Measurements from ENCODE around the gene DCBLD2. TPM values are rescaled to one million over a fixed set of nuclear protein-coding genes. Genes with fewer than 3 reads are reported as not detected.

Gene DCBLD2, protein sequence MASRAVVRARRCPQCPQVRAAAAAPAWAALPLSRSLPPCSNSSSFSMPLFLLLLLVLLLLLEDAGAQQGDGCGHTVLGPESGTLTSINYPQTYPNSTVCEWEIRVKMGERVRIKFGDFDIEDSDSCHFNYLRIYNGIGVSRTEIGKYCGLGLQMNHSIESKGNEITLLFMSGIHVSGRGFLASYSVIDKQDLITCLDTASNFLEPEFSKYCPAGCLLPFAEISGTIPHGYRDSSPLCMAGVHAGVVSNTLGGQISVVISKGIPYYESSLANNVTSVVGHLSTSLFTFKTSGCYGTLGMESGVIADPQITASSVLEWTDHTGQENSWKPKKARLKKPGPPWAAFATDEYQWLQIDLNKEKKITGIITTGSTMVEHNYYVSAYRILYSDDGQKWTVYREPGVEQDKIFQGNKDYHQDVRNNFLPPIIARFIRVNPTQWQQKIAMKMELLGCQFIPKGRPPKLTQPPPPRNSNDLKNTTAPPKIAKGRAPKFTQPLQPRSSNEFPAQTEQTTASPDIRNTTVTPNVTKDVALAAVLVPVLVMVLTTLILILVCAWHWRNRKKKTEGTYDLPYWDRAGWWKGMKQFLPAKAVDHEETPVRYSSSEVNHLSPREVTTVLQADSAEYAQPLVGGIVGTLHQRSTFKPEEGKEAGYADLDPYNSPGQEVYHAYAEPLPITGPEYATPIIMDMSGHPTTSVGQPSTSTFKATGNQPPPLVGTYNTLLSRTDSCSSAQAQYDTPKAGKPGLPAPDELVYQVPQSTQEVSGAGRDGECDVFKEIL
- 62.9 and 95.7 TPM in 2 replicates for total RNA-seq

DNA sequence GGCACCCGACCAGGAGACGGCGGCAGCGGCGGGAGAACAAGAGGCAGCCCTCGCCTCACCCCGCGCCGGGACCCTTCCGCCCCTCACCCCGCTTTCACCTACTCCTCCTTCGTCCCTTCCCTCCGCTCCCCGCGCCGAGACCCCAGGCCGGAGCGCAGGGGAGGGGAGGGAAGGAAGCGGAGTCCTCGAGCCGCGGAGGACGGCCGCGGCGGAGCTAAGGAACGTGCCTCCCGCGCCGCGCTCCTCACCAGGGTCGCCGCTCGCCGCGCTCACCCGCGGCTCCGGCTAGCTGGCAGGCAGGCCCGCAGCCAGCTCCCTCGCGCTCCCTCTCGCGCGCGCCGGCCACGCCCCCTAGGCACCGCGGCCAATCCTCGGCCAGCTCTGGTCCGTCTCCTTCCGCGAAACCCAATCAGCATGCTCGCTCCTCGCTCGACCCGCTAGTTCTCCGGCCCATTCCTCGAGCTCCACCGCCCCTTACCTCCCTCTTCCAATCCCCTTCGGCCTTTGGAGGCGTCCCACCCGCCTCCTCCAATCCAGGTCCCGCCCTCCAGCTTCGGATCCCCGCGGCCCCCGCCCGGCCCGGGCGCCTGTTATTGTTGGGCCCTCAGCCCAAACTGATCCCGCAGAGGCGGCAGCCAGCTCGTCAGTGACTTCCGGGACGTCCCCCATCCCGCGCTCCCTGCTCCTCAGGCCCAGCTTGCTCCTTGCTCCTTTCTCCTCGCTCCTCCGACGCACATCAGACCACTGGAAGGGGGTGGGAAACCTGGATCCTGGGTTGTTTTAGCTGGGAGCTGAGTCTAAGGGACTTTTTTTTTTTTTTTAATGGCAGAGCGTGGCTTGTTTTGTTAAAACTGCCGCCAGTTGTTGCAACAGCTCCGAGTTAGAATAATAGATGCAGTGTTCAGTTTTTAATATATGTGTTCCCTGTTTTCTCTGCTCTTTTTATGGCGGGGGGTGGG lies at the start of gene DCBLD2:
TSS of gene DCBLD2 (minus strand) at position 304 of the 959 bp plus-strand sequence. CDS start 369 bp downstream, outside the sequence.

DNA sequence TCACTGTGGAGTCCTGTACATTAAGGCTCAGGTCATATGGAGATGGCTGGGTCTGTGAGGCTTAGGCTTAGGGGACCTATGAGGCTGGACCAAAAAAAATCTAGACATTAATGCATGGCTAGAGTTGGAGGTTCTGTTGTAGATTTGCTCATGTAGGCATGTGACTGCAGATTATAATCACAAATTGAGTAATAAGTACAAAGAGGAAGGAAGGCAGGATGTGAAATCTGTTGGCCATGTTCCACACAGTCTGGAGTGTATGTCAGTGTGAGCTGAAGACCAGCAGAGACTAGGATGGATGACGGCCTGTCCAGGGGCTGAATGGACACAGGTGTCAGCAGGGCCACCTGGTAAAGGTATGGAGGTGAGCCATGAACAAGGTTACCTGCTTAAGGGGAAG lies 138.4 kb downstream of the DCBLD2 start, which contains the start of gene ST3GAL6:
TSS of gene ST3GAL6 (plus strand) at position 265 of the 400 bp plus-strand sequence. CDS start 5,101 bp downstream, outside the sequence.

Small RNA genes lying within 50 kb of the gene (small RNA-seq; reads per million reads assigned to genes)
- gene RNU6-1263P (not detected), gene RNU6-26P (not detected)

Other genes starting within 250 kb of the DCBLD2 start
- gene ST3GAL6, start 138.4 kb downstream of the DCBLD2 start, total RNA-seq = 1.3 and 3.9 TPM in 2 replicates